Aorta (tissue), 5 donors: ENCODE measurements around the gene ABCA10. TPM values are rescaled to one million over a fixed set of nuclear protein-coding genes. Genes with fewer than 3 reads are reported as not detected.
"Not testable (repeated sequence)": the region's sequence is repeated elsewhere in the genome, so short reads cannot be mapped to it uniquely, and the experiment has no call there.

Experiments used
- ATAC-seq: fragments of 200-7000 bp; cut with Tn5 transposase; one replicate; pipeline ENCODE4 v1.9.1; 2022; ENCODE audit warnings: moderate library complexity; ENCODE audit not compliant: low FRiP score
- DNase-seq, 2 donors: peaks; one replicate each; pipeline ENCODE4 v3.0.0-alpha.2; 2020
- H3K27ac ChIP-seq, 2 donors: one replicate each; pipeline ENCODE4 v1.5.1; 2013; ENCODE audit warnings: low read length in 2 of 2, mild to moderate bottlenecking in 2 of 2, moderate library complexity in 2 of 2, control low read depth in 1 of 2, inconsistent platforms in 1 of 2, low read depth in 1 of 2
- H3K27me3 ChIP-seq, 2 donors: one replicate each; pipeline ENCODE4 v1.6.1; 2013; ENCODE audit warnings: control low read depth in 1 of 2, low read length in 1 of 2, mild to moderate bottlenecking in 1 of 2, moderate library complexity in 1 of 2; ENCODE audit not compliant: insufficient read depth in 2 of 2, control insufficient read depth in 1 of 2
- H3K36me3 ChIP-seq, 2 donors: one replicate each; pipeline ENCODE4 v1.6.1; 2013; ENCODE audit warnings: control low read depth in 1 of 2, low read length in 1 of 2, mild to moderate bottlenecking in 1 of 2; ENCODE audit not compliant: insufficient read depth in 2 of 2, control insufficient read depth in 1 of 2
- H3K4me1 ChIP-seq, 2 donors: one replicate each; pipeline ENCODE4 v1.6.1; 2013; ENCODE audit warnings: low read length in 2 of 2, control low read depth in 1 of 2, mild to moderate bottlenecking in 1 of 2, moderate library complexity in 1 of 2; ENCODE audit not compliant: insufficient read depth in 2 of 2, control insufficient read depth in 1 of 2
- H3K4me3 ChIP-seq, 2 donors: one replicate each; pipeline ENCODE4 v1.5.1; 2013; ENCODE audit warnings: low read length in 2 of 2, control low read depth in 1 of 2, mild to moderate bottlenecking in 1 of 2
- H3K9me3 ChIP-seq: one replicate; pipeline ENCODE4 v1.6.1; 2013; ENCODE audit warnings: mild to moderate bottlenecking, low read length; ENCODE audit not compliant: control insufficient read depth
- WGBS, 2 donors: extraction: QIAGEN DNeasy Blood & Tissue Kit; methylation state at CpG; one replicate each; pipeline ENCODE4 v1.1.7; 2013; 5-methylcytosine and 5-hydroxymethylcytosine counted together
- intact Hi-C, 2 donors: fragments of 100-400 bp; cut with DNase I; formaldehyde crosslinking; loops; one replicate each; pipeline versions ENCODE4 v1.14.2 to v1.15.0; 2022
- polyA plus RNA-seq, 2 donors: library from polyadenylated mRNA; stranded (reverse); fragments of 200-250 nt; gene quantifications; one replicate each; pipeline ENCODE4 v1.2.3, GENCODE V29; 2013
- total RNA-seq, 2 donors: library from RNA; stranded (reverse); fragmentation: NEBNext Ultra II Directional; extraction: Animal tissue kit (Norgen Biotek cat#: 25700); gene quantifications; one replicate each; pipeline ENCODE4 v1.2.1, GENCODE V29; 2021
- donor health status: healthy with polysubstance abuse.
- donor health status: Bipolar disorder and iron deficiency.
- donor health status: DM: no; HTN: no; CAD: no.
- donor health status: DM: no; HTN: no; CAD: no.
- donor health status: DM: yes; HTN: yes; CAD: no.

ABCA10 gene
- total and polyA plus RNA-seq, 4 donors = 1.5 to 137 (median 8.3) TPM

GRCh38 chr17:69213059-69213813 lies 15.4 kb downstream of the ABCA10 start:
- no peaks in the 10 kb centered on the region for H3K9me3 ChIP-seq
- no peak for DNase-seq
- 82 to 84% methylated on average over 9 of the region's 9 CpGs for WGBS, 2 donors
- intact Hi-C loops = no loop called here
- H3K36me3 ChIP-seq = no peaks in the 10 kb centered on the region
- no peaks in the 10 kb centered on the region for H3K4me1 ChIP-seq
- no peak overlapping the region for H3K4me3 ChIP-seq
- no peaks in the 10 kb centered on the region for H3K27me3 ChIP-seq
- no peak overlapping the region for H3K27ac ChIP-seq
- ATAC-seq = no peak

GRCh38 chr17:69208640-69209039 lies 20.0 kb downstream of the ABCA10 start:
- Histone ChIP-seq H3K27me3 (no peaks in the 10 kb centered on the region), H3K36me3 (no peaks in the 10 kb centered on the region), H3K27ac (no peak overlapping the region), H3K9me3 (no peaks in the 10 kb centered on the region), H3K4me1 (no peaks in the 10 kb centered on the region), H3K4me3 (no peak overlapping the region)
- intact Hi-C loops = no loop called here
- 81 to 87% methylated on average over 2 of the region's 2 CpGs for WGBS, 2 donors
- DNase-seq (no peak), ATAC-seq (no peak)

GRCh38 chr17:69207151-69207550 lies 21.5 kb downstream of the ABCA10 start:
- Histone ChIP-seq H3K27me3 (no peaks in the 10 kb centered on the region), H3K4me3 (no peak overlapping the region), H3K9me3 (no peaks in the 10 kb centered on the region), H3K36me3 (no peaks in the 10 kb centered on the region), H3K4me1 (no peaks in the 10 kb centered on the region), H3K27ac (no peak overlapping the region)
- intact Hi-C loops = no loop called here
- WGBS, 2 donors = 76 to 79% methylated on average over 4 of the region's 4 CpGs
- DNase-seq (no peak), ATAC-seq (no peak)

- DNase-seq = no peak
- H3K9me3 ChIP-seq = no peaks in the 10 kb centered on the region
- H3K27me3 ChIP-seq = no peaks in the 10 kb centered on the region
- H3K36me3 ChIP-seq = no peaks in the 10 kb centered on the region
- no peak for ATAC-seq
- H3K27ac ChIP-seq = no peak overlapping the region
- 71 to 76% methylated on average over 6 of the region's 6 CpGs for WGBS, 2 donors
- no peak overlapping the region for H3K4me3 ChIP-seq
- intact Hi-C loops = no loop called here
- H3K4me1 ChIP-seq = no peaks in the 10 kb centered on the region
Measured at GRCh38 chr17:69198238-69198637, 30.4 kb downstream of the ABCA10 start.

- H3K27me3 ChIP-seq, H3K36me3 ChIP-seq, H3K27ac ChIP-seq, H3K9me3 ChIP-seq, intact Hi-C loops, ATAC-seq, H3K4me3 ChIP-seq, DNase-seq, H3K4me1 ChIP-seq: not testable (repeated sequence)
- 96 to 97% methylated on average over 20 to 40 of the region's 40 CpGs for WGBS, 2 donors
Measured at GRCh38 chr17:69196105-69196653, 32.4 kb downstream of the ABCA10 start.

GRCh38 chr17:69192754-69193153 lies 35.9 kb downstream of the ABCA10 start:
- intact Hi-C loops = no loop called here
- ATAC-seq = no peak

GRCh38 chr17:69188796-69189195 lies 39.8 kb downstream of the ABCA10 start:
- Histone ChIP-seq H3K4me1 (no peaks in the 10 kb centered on the region), H3K27me3 (no peaks in the 10 kb centered on the region), H3K27ac (no peak overlapping the region), H3K9me3 (no peaks in the 10 kb centered on the region), H3K4me3 (no peak overlapping the region), H3K36me3 (no peaks in the 10 kb centered on the region)
- DNase-seq (no peak), ATAC-seq (no peak)
- WGBS, 2 donors = 64 to 65% methylated on average over 2 of the region's 2 CpGs
- intact Hi-C loops = no loop called here

More at GRCh38 chr17:69192754-69193153, 35.9 kb downstream of the ABCA10 start:
- no peaks in the 10 kb centered on the region for H3K27me3 ChIP-seq
- H3K4me3 ChIP-seq = no peak overlapping the region
- H3K9me3 ChIP-seq = no peaks in the 10 kb centered on the region
- no peak overlapping the region for H3K27ac ChIP-seq
- no peak for DNase-seq
- no peaks in the 10 kb centered on the region for H3K4me1 ChIP-seq
- no peaks in the 10 kb centered on the region for H3K36me3 ChIP-seq

GRCh38 chr17:69188064-69188463 lies 40.6 kb downstream of the ABCA10 start:
- intact Hi-C loops = no loop called here
- Histone ChIP-seq H3K9me3 (no peaks in the 10 kb centered on the region), H3K4me1 (no peaks in the 10 kb centered on the region), H3K27ac (no peak overlapping the region), H3K4me3 (no peak overlapping the region), H3K36me3 (no peaks in the 10 kb centered on the region), H3K27me3 (no peaks in the 10 kb centered on the region)
- no peak for ATAC-seq
- 29 to 41% methylated on average over 1 of the region's 1 CpG for WGBS, 2 donors
- DNase-seq = no peak

GRCh38 chr17:69187294-69187693 lies 41.3 kb downstream of the ABCA10 start:
- Histone ChIP-seq H3K9me3 (no peaks in the 10 kb centered on the region), H3K4me1 (no peaks in the 10 kb centered on the region), H3K27ac (no peak overlapping the region), H3K4me3 (no peak overlapping the region), H3K36me3 (no peaks in the 10 kb centered on the region), H3K27me3 (no peaks in the 10 kb centered on the region)
- intact Hi-C loops = no loop called here
- ATAC-seq (no peak), DNase-seq (no peak)
